GM12878 (cell line): ENCODE results near the gene B3GALNT1. TPM values are rescaled to one million over a fixed set of nuclear protein-coding genes. Genes with fewer than 3 reads are reported as not detected.

Experiments
- ATAC-seq: fragments of 200-7000 bp; cut with Tn5 transposase; 3 replicates; pipeline ENCODE4 v1.9.1; 2020; ENCODE audit warnings: mild to moderate bottlenecking, moderate library complexity
- BruUV-seq: library from RNA; stranded (reverse); fragments of 400-500 nt; replicated peaks from 2 replicates; lab custom pipeline; 2021; lab: Mats Ljungman, UMichigan
- CTCF ChIA-PET: fragments of 300-600 bp; sonication (Branson Sonifier 250); formaldehyde crosslinking; extraction: SDS; loops from one replicate; lab custom pipeline; 2021; ENCODE audit warnings: inconsistent platforms; lab: Yijun Ruan, JAX
- POLR2A ChIA-PET: fragments of 350-600 bp; formaldehyde crosslinking; extraction: SDS; loops from one replicate; lab custom pipeline; 2021; ENCODE audit warnings: inconsistent platforms; lab: Charles Lee
- RAD21 ChIA-PET: fragments of 300-600 bp; sonication (Branson Sonifier 250); formaldehyde crosslinking; loops from one replicate; lab custom pipeline; 2023; ENCODE audit warnings: antibody characterized with exemption; ENCODE audit not compliant: unreplicated experiment; lab: Charles Lee
- SMC1A ChIA-PET: fragments of 300-600 bp; sonication (Branson Sonifier 250); formaldehyde crosslinking; loops from one replicate; lab custom pipeline; 2023; ENCODE audit not compliant: unreplicated experiment, uncharacterized antibody; lab: Charles Lee
- DNase-seq: peaks from one replicate; pipeline ENCODE4 v3.0.0-alpha.2; 2011; ENCODE audit warnings: low read depth, low spot score
- FAIRE-seq: peaks from 3 replicates; lab custom pipeline; 2011; peaks lifted over from hg19 to GRCh38; lab: Jason Lieb, UNC
- H2AFZ ChIP-seq: 2 replicates; pipeline ENCODE4 v1.6.0; 2011; ENCODE audit warnings: low read depth, low read length, control low read depth; ENCODE audit not compliant: control insufficient read depth
- H3K27ac ChIP-seq: 2 replicates; pipeline ENCODE4 v1.5.1; 2011; ENCODE audit warnings: control low read depth; ENCODE audit not compliant: control insufficient read depth, insufficient read depth
- H3K27me3 ChIP-seq, 2 experiments: replicated peaks in 1 of 2; 2 replicates each; pipeline versions ENCODE4 v1.6.0 to v1.6.1; 2011; ENCODE audit warnings: low read length in 1 of 2; ENCODE audit not compliant: control insufficient read depth in 2 of 2, insufficient read depth in 2 of 2
- H3K36me3 ChIP-seq, 2 experiments: 2 replicates each; pipeline ENCODE4 v1.5.1; 2011; ENCODE audit warnings: low read length in 1 of 2; ENCODE audit not compliant: control insufficient read depth in 2 of 2, insufficient read depth in 2 of 2
- H3K4me1 ChIP-seq: 2 replicates; pipeline ENCODE4 v1.6.1; 2011; ENCODE audit warnings: mild to moderate bottlenecking, low read length, moderate library complexity, mixed read lengths; ENCODE audit not compliant: control insufficient read depth, insufficient read depth
- H3K4me2 ChIP-seq: 2 replicates; pipeline ENCODE4 v1.6.0; 2011; ENCODE audit warnings: control low read depth; ENCODE audit not compliant: control insufficient read depth, insufficient read depth
- H3K4me3 ChIP-seq: fragments of 200-600 bp; sonication (generic); 2 replicates; pipeline ENCODE4 v1.5.1; 2016
- H3K79me2 ChIP-seq: 2 replicates; pipeline ENCODE4 v1.6.0; 2011; ENCODE audit warnings: low read length; ENCODE audit not compliant: control insufficient read depth, insufficient read depth
- H3K9ac ChIP-seq: 2 replicates; pipeline ENCODE4 v1.8.0; 2011; ENCODE audit warnings: low read length, control low read depth, mixed read lengths; ENCODE audit not compliant: control insufficient read depth, insufficient read depth
- H3K9me3 ChIP-seq: replicated peaks from 3 replicates; pipeline ENCODE4 v1.5.1; 2011; ENCODE audit warnings: mild to moderate bottlenecking, low read length; ENCODE audit not compliant: control insufficient read depth, insufficient read depth
- H4K20me1 ChIP-seq: 2 replicates; pipeline ENCODE4 v1.6.0; 2011; ENCODE audit not compliant: control insufficient read depth, insufficient read depth
- BMI1 ChIP-seq: fragments of 450-650 bp; IDR thresholded peaks from 2 replicates; pipeline ENCODE4 v1.6.1; 2016; ENCODE audit warnings: mild to moderate bottlenecking, moderate library complexity, borderline replicate concordance
- FOXK2 ChIP-seq: fragments of 450-650 bp; IDR thresholded peaks from 2 replicates; pipeline ENCODE4 v1.6.1; 2017; ENCODE audit warnings: mild to moderate bottlenecking, moderate library complexity
- KDM1A ChIP-seq: fragments of 200-600 bp; sonication (generic); IDR thresholded peaks from 2 replicates; pipeline ENCODE4 v1.6.1; 2016; ENCODE audit warnings: borderline replicate concordance
- MEF2B ChIP-seq: fragments of 450-650 bp; IDR thresholded peaks from 2 replicates; pipeline ENCODE4 v1.6.1; 2018; ENCODE audit warnings: mild to moderate bottlenecking, moderate library complexity; ENCODE audit not compliant: partially characterized antibody, poor library complexity, severe bottlenecking
- NFIC ChIP-seq: IDR thresholded peaks from 2 replicates; pipeline ENCODE4 v1.6.1; 2012; ENCODE audit warnings: low read depth, mild to moderate bottlenecking, inconsistent platforms, low read length, moderate library complexity
- NR2C2 ChIP-seq: IDR thresholded peaks from 2 replicates; pipeline ENCODE4 v1.6.1; 2011; ENCODE audit warnings: borderline replicate concordance, low read depth; ENCODE audit not compliant: control insufficient read depth, insufficient read length
- PKNOX1 ChIP-seq: fragments of 450-650 bp; IDR thresholded peaks from 2 replicates; pipeline ENCODE4 v1.6.1; 2016; ENCODE audit warnings: mild to moderate bottlenecking
- WGBS: methylation state at CpG from one replicate; pipeline ENCODE4 v1.1.6; 2016; ENCODE audit warnings: low lambda C conversion rate; ENCODE audit not compliant: insufficient replicate concordance, insufficient coverage; ENCODE audit errors: missing lambda C conversion rate; 5-methylcytosine and 5-hydroxymethylcytosine counted together
- in situ Hi-C: fragments of 300-500 bp; cut with MboI; formaldehyde crosslinking; loops from 9 replicates; pipeline ENCODE4 v1.14.3; 2018; ENCODE audit warnings: mixed read lengths
- intact Hi-C: fragments of 100-400 bp; cut with micrococcal nuclease; formaldehyde crosslinking; loops from one replicate; pipeline ENCODE4 v1.14.2; 2022; ENCODE audit not compliant: unreplicated experiment
- polyA plus RNA-seq, 11 experiments: library from polyadenylated mRNA; depleted of rRNA in 4 of 11; unstranded in 6 of 11; stranded (reverse) in 5 of 11; fragments of >200 nt; fragmentation: Nextera tagmentation in 4 of 11; fragmentation: Illumina TruSeq in 1 of 11; extraction: Ambion mirVana in 4 of 11; extraction: Trizol in 1 of 11; gene quantifications; 1 replicate in 1 of 11; 2 replicates in 10 of 11; pipeline versions ENCODE4 v1.2.1 to v1.2.3, GENCODE V29; 2011 to 2016; ENCODE audit warnings: inconsistent platforms in 2 of 11, missing spikeins in 2 of 11, low read depth in 1 of 11
- total RNA-seq, 4 experiments: library from RNA; depleted of rRNA in 3 of 4; stranded (reverse); fragments of >200 nt in 3 of 4; fragmentation: Illumina TruSeq in 1 of 4; extraction: Trizol in 1 of 4; gene quantifications; 2 replicates each; pipeline versions ENCODE4 v1.2.1 to v1.2.3, GENCODE V29; 2013 to 2021

Gene B3GALNT1
- total and polyA plus RNA-seq, 10 of the 15 experiments (the other 5 are each of a cell fraction or from before 2014, with no cell fraction given): 0.04 to 0.95 (median 0.18) TPM; not detected in 3

DNA sequence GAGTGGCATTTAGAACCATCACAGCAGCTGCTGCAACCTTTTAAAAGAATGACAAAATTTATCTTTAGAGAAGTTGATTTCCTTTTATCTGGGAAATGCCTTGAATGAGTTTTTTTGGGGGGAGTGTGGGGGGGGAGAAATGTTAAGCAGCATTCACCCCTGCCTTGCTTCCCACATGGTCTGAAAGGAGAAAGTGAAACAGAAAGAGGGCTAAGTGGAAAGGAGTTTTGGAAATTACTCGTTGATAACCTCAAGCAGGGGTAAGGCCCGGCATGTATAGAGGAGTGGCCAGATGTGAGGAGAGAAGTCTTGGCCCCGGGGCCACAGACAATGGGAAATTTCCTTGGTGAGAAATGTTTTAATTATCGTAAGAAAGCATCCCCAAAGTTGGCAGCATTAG is 23.5 kb downstream of the B3GALNT1 start (continued):
- no peak for TF ChIP-seq NFIC

- ChIA-PET CTCF (no interaction called here), RAD21 (no interaction called here), SMC1A (no interaction called here), POLR2A (interaction anchor here (1.4 kb wide), 1 partner anchor 10 kb away, joined by 4 read pairs; no protein-coding TSS in a partner anchor)
- 96% methylated on average over 1 of the region's 1 CpG for WGBS
- no TSS peak for BruUV-seq
- in situ Hi-C loops: no loop called here
- no peak overlapping the region for H3K4me3 ChIP-seq
- H3K36me3 ChIP-seq: no peaks in the 10 kb centered on the region
- FAIRE-seq (no peak), ATAC-seq (no peak), DNase-seq (no peak)
- H3K9me3 ChIP-seq: no peaks in the 10 kb centered on the region
- H3K9ac ChIP-seq: no peak overlapping the region
- no peaks in the 10 kb centered on the region for H3K27me3 ChIP-seq
- H4K20me1 ChIP-seq: no peaks in the 10 kb centered on the region
- peaks cover 24% of the 10 kb centered on the region for H3K4me1 ChIP-seq
- no peak overlapping the region for H3K4me2 ChIP-seq
- H3K27ac ChIP-seq: no peak overlapping the region
- intact Hi-C loops: no loop called here
- TF ChIP-seq PKNOX1 (no peak), FOXK2 (no peak), NR2C2 (no peak), KDM1A (no peak), BMI1 (no peak), MEF2B (no peak)
- H2AFZ ChIP-seq: no peak overlapping the region
- H3K79me2 ChIP-seq: no peaks in the 10 kb centered on the region
Measured at GRCh38 chr3:161073181-161073580, 32.0 kb downstream of the B3GALNT1 start.
